Sigmoid colon (tissue), 4 donors: Measurements from ENCODE around the gene EP400.

Experiments used
- POLR2A ChIP-seq, 2 donors: fragments of 450-650 bp; IDR thresholded peaks; one replicate each; pipeline ENCODE4 v1.6.1; 2016; ENCODE audit warnings: antibody characterized with exemption in 2 of 2, mild to moderate bottlenecking in 2 of 2, moderate library complexity in 2 of 2
- POLR2AphosphoS5 ChIP-seq, 4 donors: sonication (generic); formaldehyde crosslinking; IDR thresholded peaks; one replicate each; pipeline ENCODE4 v1.6.1; 2017; ENCODE audit warnings: antibody characterized with exemption in 4 of 4
- TF ChIP-seq, protein P1 (sequence below), 4 experiments: fragments of 450-650 bp in 3 of 4; fragments of 200-600 bp in 1 of 4; IDR thresholded peaks; one replicate each; pipeline ENCODE4 v1.5.1; 2016 to 2019; ENCODE audit warnings: antibody characterized with exemption in 4 of 4, mild to moderate bottlenecking in 3 of 4, moderate library complexity in 2 of 4

DNA sequence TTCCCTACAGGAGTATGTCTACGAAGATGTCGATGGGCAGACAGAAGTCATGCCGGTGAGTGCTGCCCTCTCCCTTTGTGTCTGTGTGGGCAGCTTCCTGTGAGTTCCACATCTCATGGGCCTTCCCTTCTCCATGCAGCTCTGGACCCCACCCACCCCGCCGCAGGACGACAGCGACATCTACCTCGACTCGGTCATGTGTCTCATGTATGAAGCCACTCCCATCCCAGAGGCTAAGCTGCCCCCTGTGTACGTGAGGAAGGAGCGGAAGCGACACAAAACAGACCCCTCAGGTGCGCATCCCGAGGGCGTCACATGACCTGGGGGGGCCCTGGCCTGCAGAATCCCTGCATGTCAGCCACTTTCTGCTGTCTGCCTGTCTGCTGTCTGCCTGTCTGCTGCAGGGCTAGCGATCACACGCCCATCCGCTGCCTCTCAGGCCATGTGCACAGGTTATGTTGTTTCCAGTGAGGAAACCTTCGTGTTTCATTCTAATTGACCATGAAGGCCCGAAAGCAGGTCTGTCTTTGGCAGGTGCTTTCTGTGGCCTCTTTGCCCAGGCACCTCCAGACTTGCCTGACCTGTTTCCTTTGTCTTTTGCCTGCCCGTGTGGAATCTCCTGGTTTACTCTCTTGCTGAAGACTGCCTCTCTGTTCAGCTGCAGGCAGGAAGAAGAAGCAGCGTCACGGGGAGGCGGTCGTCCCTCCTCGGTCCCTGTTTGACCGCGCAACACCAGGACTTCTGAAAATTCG, 95.1 kb downstream of the EP400 start:
- TF ChIP-seq, protein P1, sequence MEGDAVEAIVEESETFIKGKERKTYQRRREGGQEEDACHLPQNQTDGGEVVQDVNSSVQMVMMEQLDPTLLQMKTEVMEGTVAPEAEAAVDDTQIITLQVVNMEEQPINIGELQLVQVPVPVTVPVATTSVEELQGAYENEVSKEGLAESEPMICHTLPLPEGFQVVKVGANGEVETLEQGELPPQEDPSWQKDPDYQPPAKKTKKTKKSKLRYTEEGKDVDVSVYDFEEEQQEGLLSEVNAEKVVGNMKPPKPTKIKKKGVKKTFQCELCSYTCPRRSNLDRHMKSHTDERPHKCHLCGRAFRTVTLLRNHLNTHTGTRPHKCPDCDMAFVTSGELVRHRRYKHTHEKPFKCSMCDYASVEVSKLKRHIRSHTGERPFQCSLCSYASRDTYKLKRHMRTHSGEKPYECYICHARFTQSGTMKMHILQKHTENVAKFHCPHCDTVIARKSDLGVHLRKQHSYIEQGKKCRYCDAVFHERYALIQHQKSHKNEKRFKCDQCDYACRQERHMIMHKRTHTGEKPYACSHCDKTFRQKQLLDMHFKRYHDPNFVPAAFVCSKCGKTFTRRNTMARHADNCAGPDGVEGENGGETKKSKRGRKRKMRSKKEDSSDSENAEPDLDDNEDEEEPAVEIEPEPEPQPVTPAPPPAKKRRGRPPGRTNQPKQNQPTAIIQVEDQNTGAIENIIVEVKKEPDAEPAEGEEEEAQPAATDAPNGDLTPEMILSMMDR (IDR thresholded peaks at IDR 0.05), result no peak
- TF ChIP-seq POLR2A (IDR thresholded peaks at IDR 0.05) (no peak), POLR2AphosphoS5 (IDR thresholded peaks at IDR 0.05) (no peak)
